ENCODE measurements around the gene TNFRSF9.

Gene TNFRSF9

GRCh38 chr1:7869136-7869920, 71.3 kb downstream of the TNFRSF9 start:
- no peak for DNase-seq

- no peak for DNase-seq
These were observed 72.4 kb downstream of the TNFRSF9 start for GRCh38 chr1:7868070-7868780.

GRCh38 chr1:7865978-7866377, 74.7 kb downstream of the TNFRSF9 start:
- no peak for DNase-seq
